Fibroblast of the aortic adventitia (primary cell): ENCODE results near the gene TGM1. TPM values are rescaled to one million over a fixed set of nuclear protein-coding genes. Genes with fewer than 3 reads are reported as not detected.

ENCODE experiments used
- DNase-seq: peaks from one replicate; pipeline ENCODE4 v3.0.0-alpha.2; 2010; ENCODE audit warnings: low read depth
- H3K4me3 ChIP-seq: 2 replicates; pipeline ENCODE4 v1.5.1; 2011; ENCODE audit warnings: low read depth, mild to moderate bottlenecking, control low read depth, low read length, moderate library complexity
- total RNA-seq: library from RNA; depleted of rRNA; stranded (reverse); fragments of >200 nt; gene quantifications from 2 replicates; pipeline ENCODE4 v1.2.3, GENCODE V29; 2012; ENCODE audit warnings: low replicate concordance
- TF ChIP-seq, protein P1 (sequence below): IDR thresholded peaks from 2 replicates; pipeline ENCODE4 v1.5.1; 2011; ENCODE audit warnings: mild to moderate bottlenecking, low read length, control low read depth, inconsistent platforms; ENCODE audit not compliant: insufficient read depth

The TGM1 gene
- total RNA-seq, 1 donor, result 0.36 TPM

DNA sequence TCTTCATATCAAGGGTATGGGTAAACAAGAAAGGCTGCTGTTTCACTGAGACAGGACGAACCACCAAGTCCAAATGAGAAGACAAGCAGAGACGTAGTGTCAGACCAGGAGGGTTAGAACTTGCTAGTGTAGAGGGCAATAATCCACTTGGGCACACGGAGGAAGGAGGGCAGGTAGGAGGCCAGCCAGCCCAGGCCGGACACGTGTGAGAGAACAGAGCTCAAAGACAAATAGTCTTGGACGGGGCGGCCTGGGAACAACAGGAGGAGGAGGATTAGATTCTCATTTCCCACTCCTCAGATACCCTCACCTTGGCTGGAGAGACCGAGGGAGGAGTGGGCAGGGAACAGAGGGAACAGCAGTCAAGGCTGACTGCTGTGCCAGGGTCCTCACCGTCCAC lies 27.8 kb upstream of the TGM1 start:
- no peak overlapping the region for H3K4me3 ChIP-seq
- DNase-seq, result no peak
- TF ChIP-seq, protein P1, sequence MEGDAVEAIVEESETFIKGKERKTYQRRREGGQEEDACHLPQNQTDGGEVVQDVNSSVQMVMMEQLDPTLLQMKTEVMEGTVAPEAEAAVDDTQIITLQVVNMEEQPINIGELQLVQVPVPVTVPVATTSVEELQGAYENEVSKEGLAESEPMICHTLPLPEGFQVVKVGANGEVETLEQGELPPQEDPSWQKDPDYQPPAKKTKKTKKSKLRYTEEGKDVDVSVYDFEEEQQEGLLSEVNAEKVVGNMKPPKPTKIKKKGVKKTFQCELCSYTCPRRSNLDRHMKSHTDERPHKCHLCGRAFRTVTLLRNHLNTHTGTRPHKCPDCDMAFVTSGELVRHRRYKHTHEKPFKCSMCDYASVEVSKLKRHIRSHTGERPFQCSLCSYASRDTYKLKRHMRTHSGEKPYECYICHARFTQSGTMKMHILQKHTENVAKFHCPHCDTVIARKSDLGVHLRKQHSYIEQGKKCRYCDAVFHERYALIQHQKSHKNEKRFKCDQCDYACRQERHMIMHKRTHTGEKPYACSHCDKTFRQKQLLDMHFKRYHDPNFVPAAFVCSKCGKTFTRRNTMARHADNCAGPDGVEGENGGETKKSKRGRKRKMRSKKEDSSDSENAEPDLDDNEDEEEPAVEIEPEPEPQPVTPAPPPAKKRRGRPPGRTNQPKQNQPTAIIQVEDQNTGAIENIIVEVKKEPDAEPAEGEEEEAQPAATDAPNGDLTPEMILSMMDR, result no peak

DNA sequence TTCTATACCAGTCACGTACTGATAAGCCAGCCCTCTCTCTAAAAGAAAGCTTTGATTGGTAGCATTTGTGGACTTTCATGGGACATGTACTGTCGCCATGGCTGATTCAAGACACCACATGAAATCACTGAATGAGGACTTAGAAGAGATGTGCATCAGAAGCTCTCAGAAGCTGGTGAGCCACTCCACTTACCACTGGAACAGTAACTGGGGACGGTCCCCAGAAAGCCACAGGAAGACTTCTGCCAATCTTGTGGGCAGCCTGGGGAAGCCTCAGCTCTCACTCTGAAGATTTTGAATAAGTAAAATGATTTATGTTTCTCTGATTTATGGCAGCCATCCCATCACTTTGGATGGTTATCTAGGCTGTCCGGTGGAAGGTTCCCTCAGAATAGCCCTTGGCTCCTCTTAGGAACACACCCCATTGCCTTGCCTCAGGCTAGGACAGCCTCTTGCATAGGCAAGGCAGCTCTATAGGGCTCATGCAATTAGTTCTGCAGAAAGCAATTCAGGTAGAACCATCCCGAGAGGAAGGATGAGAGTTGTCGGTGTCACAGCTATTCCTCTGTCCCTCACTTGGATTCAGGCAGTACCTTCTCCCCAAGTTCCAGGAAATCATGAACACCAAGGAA lies 26.8 kb upstream of the TGM1 start:
- DNase-seq, result no peak
- TF ChIP-seq, protein P1, result no peak
- H3K4me3 ChIP-seq, result no peak overlapping the region

DNA sequence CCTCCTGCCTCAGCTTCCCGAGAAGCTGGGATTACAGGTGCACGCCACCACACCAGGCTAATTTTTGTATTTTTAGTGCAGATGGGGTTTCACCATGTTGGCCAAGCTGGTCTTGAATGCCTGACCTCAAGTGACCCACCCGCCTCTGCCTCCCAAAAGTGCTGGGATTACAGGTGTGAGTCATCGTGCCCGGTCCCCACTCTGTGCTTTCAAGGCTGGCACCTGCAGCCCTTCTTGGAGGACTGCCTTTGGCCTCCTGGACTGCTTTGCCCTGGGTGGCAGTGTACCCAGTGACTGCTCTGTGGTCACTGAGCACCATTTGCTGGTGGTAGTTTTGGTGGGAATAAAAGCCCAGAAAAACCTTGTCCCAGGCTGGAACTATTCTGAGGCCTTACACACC lies 24.0 kb upstream of the TGM1 start:
- TF ChIP-seq, protein P1, result no peak
- no peak for DNase-seq

DNA sequence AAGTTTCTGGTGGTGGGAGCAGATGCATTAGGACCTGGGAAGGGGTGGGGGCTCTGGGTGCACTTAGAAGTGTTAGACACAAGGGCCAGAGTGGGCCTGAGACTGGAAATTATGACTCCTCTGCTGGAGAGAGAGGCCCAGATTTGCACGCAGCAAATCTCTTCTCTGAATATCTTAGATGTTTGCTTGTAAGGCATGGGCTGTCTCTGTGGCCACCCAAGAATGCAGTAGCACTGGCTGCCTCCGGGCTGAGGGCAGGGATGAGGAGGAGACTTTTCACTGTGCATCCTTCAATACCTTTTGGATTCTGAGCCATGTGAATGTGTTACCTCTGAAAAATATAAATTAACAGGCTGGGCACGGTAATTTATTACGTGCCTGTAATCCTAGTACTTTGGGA lies 22.4 kb upstream of the TGM1 start:
- TF ChIP-seq, protein P1, result no peak
- no peak overlapping the region for H3K4me3 ChIP-seq
- no peak for DNase-seq

More for the DNA sequence above, 24.0 kb upstream of the TGM1 start:
- H3K4me3 ChIP-seq, result no peak overlapping the region

DNA sequence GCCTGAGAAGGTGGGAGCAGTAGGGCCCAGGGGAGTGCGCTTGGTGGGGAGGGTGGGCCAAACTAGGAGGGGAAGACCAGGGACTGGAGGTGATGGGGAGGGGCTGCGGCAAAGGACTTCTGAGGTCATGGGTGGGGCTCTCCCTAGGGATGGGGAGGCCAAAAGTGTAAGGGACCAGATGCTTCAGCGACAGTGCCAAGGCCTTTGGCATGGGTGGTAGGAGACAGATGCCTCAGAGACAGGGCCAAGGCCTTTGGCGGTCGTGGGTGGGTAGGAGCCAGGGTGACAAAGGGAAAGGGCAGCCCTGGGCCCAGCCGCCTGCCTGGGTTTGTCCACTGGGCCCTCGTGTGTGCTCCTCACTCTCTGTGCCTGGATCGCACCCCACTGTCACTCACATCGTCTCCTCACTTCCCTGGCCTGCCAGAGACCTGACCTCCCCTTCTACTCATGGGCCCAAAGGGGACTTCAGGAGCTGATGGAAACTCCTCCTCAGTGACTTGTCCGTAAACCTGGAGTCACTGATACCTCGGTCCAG lies 21.6 kb upstream of the TGM1 start:
- H3K4me3 ChIP-seq, result no peak overlapping the region
- TF ChIP-seq, protein P1, result no peak
- DNase-seq, result no peak

DNA sequence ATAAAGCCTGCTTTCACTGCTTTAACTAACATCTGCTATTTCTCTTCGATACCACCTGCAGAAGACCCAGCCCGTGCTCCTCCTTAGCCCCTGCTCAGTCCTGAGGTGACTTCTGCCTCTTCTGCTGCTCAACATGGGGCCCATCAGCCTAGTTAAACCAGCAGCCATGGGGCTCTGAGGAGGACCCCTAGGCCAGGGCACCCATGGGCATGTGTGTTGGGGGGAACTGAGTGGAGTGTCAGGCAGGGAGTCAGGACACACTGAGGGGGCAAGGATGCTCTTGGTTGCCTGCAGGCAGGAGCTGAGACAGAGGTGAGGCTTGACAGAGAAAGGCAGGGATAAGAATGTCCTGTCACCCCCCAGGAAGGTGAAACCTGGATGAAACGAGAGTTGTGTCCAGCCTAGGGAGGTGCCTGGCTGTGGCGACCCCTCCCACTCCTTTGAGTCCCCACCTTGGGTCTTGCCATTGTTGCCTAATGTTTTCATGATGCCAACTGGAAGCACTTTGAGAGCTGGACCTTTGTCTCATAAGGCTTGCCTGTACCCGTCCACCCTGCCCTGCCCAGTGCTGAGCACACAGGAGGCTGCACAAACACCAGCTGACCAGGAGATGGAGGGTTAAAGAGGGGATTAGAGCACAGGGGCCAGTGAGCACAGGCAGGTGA lies 21.0 kb upstream of the TGM1 start:
- no peak for DNase-seq
- TF ChIP-seq, protein P1, result no peak
- no peak overlapping the region for H3K4me3 ChIP-seq
